GM12878 (cell line): Measurements from ENCODE around the gene INSIG1. TPM values are rescaled to one million over a fixed set of nuclear protein-coding genes. Genes with fewer than 3 reads are reported as not detected.

Experiments used
- ATAC-seq: fragments of 200-7000 bp; cut with Tn5 transposase; 3 replicates; pipeline ENCODE4 v1.9.1; 2020; ENCODE audit warnings: mild to moderate bottlenecking, moderate library complexity
- BruUV-seq: library from RNA; stranded (reverse); fragments of 400-500 nt; replicated peaks from 2 replicates; lab custom pipeline; 2021; lab: Mats Ljungman, UMichigan
- CTCF ChIA-PET: fragments of 300-600 bp; sonication (Branson Sonifier 250); formaldehyde crosslinking; extraction: SDS; loops from one replicate; lab custom pipeline; 2021; ENCODE audit warnings: inconsistent platforms; lab: Yijun Ruan, JAX
- POLR2A ChIA-PET: fragments of 350-600 bp; formaldehyde crosslinking; extraction: SDS; loops from one replicate; lab custom pipeline; 2021; ENCODE audit warnings: inconsistent platforms; lab: Charles Lee
- RAD21 ChIA-PET: fragments of 300-600 bp; sonication (Branson Sonifier 250); formaldehyde crosslinking; loops from one replicate; lab custom pipeline; 2023; ENCODE audit warnings: antibody characterized with exemption; ENCODE audit not compliant: unreplicated experiment; lab: Charles Lee
- SMC1A ChIA-PET: fragments of 300-600 bp; sonication (Branson Sonifier 250); formaldehyde crosslinking; loops from one replicate; lab custom pipeline; 2023; ENCODE audit not compliant: unreplicated experiment, uncharacterized antibody; lab: Charles Lee
- DNase-seq: peaks from one replicate; pipeline ENCODE4 v3.0.0-alpha.2; 2011; ENCODE audit warnings: low read depth, low spot score
- FAIRE-seq: peaks from 3 replicates; lab custom pipeline; 2011; peaks lifted over from hg19 to GRCh38; lab: Jason Lieb, UNC
- H2AFZ ChIP-seq: 2 replicates; pipeline ENCODE4 v1.6.0; 2011; ENCODE audit warnings: low read depth, low read length, control low read depth; ENCODE audit not compliant: control insufficient read depth
- H3K27ac ChIP-seq: 2 replicates; pipeline ENCODE4 v1.5.1; 2011; ENCODE audit warnings: control low read depth; ENCODE audit not compliant: control insufficient read depth, insufficient read depth
- H3K27me3 ChIP-seq, 2 experiments: replicated peaks in 1 of 2; 2 replicates each; pipeline versions ENCODE4 v1.6.0 to v1.6.1; 2011; ENCODE audit warnings: low read length in 1 of 2; ENCODE audit not compliant: control insufficient read depth in 2 of 2, insufficient read depth in 2 of 2
- H3K36me3 ChIP-seq, 2 experiments: 2 replicates each; pipeline ENCODE4 v1.5.1; 2011; ENCODE audit warnings: low read length in 1 of 2; ENCODE audit not compliant: control insufficient read depth in 2 of 2, insufficient read depth in 2 of 2
- H3K4me1 ChIP-seq: 2 replicates; pipeline ENCODE4 v1.6.1; 2011; ENCODE audit warnings: mild to moderate bottlenecking, low read length, moderate library complexity, mixed read lengths; ENCODE audit not compliant: control insufficient read depth, insufficient read depth
- H3K4me2 ChIP-seq: 2 replicates; pipeline ENCODE4 v1.6.0; 2011; ENCODE audit warnings: control low read depth; ENCODE audit not compliant: control insufficient read depth, insufficient read depth
- H3K4me3 ChIP-seq: fragments of 200-600 bp; sonication (generic); 2 replicates; pipeline ENCODE4 v1.5.1; 2016
- H3K79me2 ChIP-seq: 2 replicates; pipeline ENCODE4 v1.6.0; 2011; ENCODE audit warnings: low read length; ENCODE audit not compliant: control insufficient read depth, insufficient read depth
- H3K9ac ChIP-seq: 2 replicates; pipeline ENCODE4 v1.8.0; 2011; ENCODE audit warnings: low read length, control low read depth, mixed read lengths; ENCODE audit not compliant: control insufficient read depth, insufficient read depth
- H3K9me3 ChIP-seq: replicated peaks from 3 replicates; pipeline ENCODE4 v1.5.1; 2011; ENCODE audit warnings: mild to moderate bottlenecking, low read length; ENCODE audit not compliant: control insufficient read depth, insufficient read depth
- H4K20me1 ChIP-seq: 2 replicates; pipeline ENCODE4 v1.6.0; 2011; ENCODE audit not compliant: control insufficient read depth, insufficient read depth
- ATF7 ChIP-seq: fragments of 450-650 bp; IDR thresholded peaks from 2 replicates; pipeline ENCODE4 v1.6.1; 2016; ENCODE audit warnings: low read depth, mild to moderate bottlenecking
- BCLAF1 ChIP-seq: fragments of 450-650 bp; IDR thresholded peaks from 2 replicates; pipeline ENCODE4 v1.6.1; 2017; ENCODE audit warnings: antibody characterized with exemption, mild to moderate bottlenecking, moderate library complexity
- CBFB ChIP-seq: IDR thresholded peaks from 2 replicates; pipeline ENCODE4 v1.6.1; 2016; ENCODE audit warnings: antibody characterized with exemption, low read depth
- E2F8 ChIP-seq: fragments of 450-650 bp; IDR thresholded peaks from 2 replicates; pipeline ENCODE4 v1.6.1; 2018; ENCODE audit warnings: mild to moderate bottlenecking, low read depth, moderate library complexity; ENCODE audit not compliant: partially characterized antibody
- EP300 ChIP-seq, 2 experiments: fragments of 150-350 bp in 1 of 2; IDR thresholded peaks; 2 replicates each; pipeline ENCODE4 v1.6.1; 2011 to 2012; ENCODE audit warnings: low read depth in 2 of 2, low read length in 2 of 2, borderline replicate concordance in 1 of 2, improper control_type of control experiment in 1 of 2, inconsistent platforms in 1 of 2; ENCODE audit not compliant: control insufficient read depth in 1 of 2
- HDAC6 ChIP-seq: fragments of 200-600 bp; sonication (generic); IDR thresholded peaks from one replicate; pipeline ENCODE4 v1.8.0; 2017; ENCODE audit warnings: antibody characterized with exemption; ENCODE audit not compliant: unreplicated experiment
- NFYB ChIP-seq: IDR thresholded peaks from 2 replicates; pipeline ENCODE4 v1.6.1; 2011; ENCODE audit warnings: low read depth, mild to moderate bottlenecking, low read length, improper control_type of control experiment, moderate library complexity; ENCODE audit not compliant: insufficient read depth
- RELA ChIP-seq: fragments of 450-650 bp; IDR thresholded peaks from 2 replicates; pipeline ENCODE4 v1.8.0; 2014; ENCODE audit warnings: borderline replicate concordance; ENCODE audit not compliant: partially characterized antibody
- RUNX3 ChIP-seq: IDR thresholded peaks from 2 replicates; pipeline ENCODE4 v1.6.1; 2012; ENCODE audit warnings: low read length, inconsistent platforms
- SMARCA5 ChIP-seq: fragments of 450-650 bp; IDR thresholded peaks from 2 replicates; pipeline ENCODE4 v1.6.1; 2017; ENCODE audit warnings: mild to moderate bottlenecking
- TAF1 ChIP-seq: IDR thresholded peaks from 2 replicates; pipeline ENCODE4 v1.6.1; 2011; ENCODE audit warnings: mild to moderate bottlenecking, low read depth, low read length, borderline replicate concordance
- YY1 ChIP-seq: IDR thresholded peaks from 2 replicates; pipeline ENCODE4 v1.6.1; 2011; ENCODE audit warnings: low read depth, mild to moderate bottlenecking, low read length
- ZNF217 ChIP-seq: fragments of 450-650 bp; IDR thresholded peaks from 2 replicates; pipeline ENCODE4 v1.6.1; 2017; ENCODE audit warnings: antibody characterized with exemption, mild to moderate bottlenecking
- ZNF622 ChIP-seq: fragments of 450-650 bp; IDR thresholded peaks from 2 replicates; pipeline ENCODE4 v1.6.1; 2017; ENCODE audit warnings: mild to moderate bottlenecking, inconsistent platforms
- WGBS: methylation state at CpG from one replicate; pipeline ENCODE4 v1.1.6; 2016; ENCODE audit warnings: low lambda C conversion rate; ENCODE audit not compliant: insufficient replicate concordance, insufficient coverage; ENCODE audit errors: missing lambda C conversion rate; 5-methylcytosine and 5-hydroxymethylcytosine counted together
- in situ Hi-C: fragments of 300-500 bp; cut with MboI; formaldehyde crosslinking; loops from 9 replicates; pipeline ENCODE4 v1.14.3; 2018; ENCODE audit warnings: mixed read lengths
- intact Hi-C: fragments of 100-400 bp; cut with micrococcal nuclease; formaldehyde crosslinking; loops from one replicate; pipeline ENCODE4 v1.14.2; 2022; ENCODE audit not compliant: unreplicated experiment
- polyA plus RNA-seq, 11 experiments: library from polyadenylated mRNA; depleted of rRNA in 4 of 11; unstranded in 6 of 11; stranded (reverse) in 5 of 11; fragments of >200 nt; fragmentation: Nextera tagmentation in 4 of 11; fragmentation: Illumina TruSeq in 1 of 11; extraction: Ambion mirVana in 4 of 11; extraction: Trizol in 1 of 11; gene quantifications; 1 replicate in 1 of 11; 2 replicates in 10 of 11; pipeline versions ENCODE4 v1.2.1 to v1.2.3, GENCODE V29; 2011 to 2016; ENCODE audit warnings: inconsistent platforms in 2 of 11, missing spikeins in 2 of 11, low read depth in 1 of 11
- total RNA-seq, 4 experiments: library from RNA; depleted of rRNA in 3 of 4; stranded (reverse); fragments of >200 nt in 3 of 4; fragmentation: Illumina TruSeq in 1 of 4; extraction: Trizol in 1 of 4; gene quantifications; 2 replicates each; pipeline versions ENCODE4 v1.2.1 to v1.2.3, GENCODE V29; 2013 to 2021
- TF ChIP-seq, protein P1 (sequence below): IDR thresholded peaks from 2 replicates; pipeline ENCODE4 v1.6.1; 2011; ENCODE audit warnings: low read depth, mild to moderate bottlenecking, low read length, moderate library complexity, borderline replicate concordance; ENCODE audit errors: extremely low read depth
- TF ChIP-seq, protein P2 (sequence below): fragments of 450-650 bp; IDR thresholded peaks from 2 replicates; pipeline ENCODE4 v1.6.1; 2017; ENCODE audit warnings: mild to moderate bottlenecking, low read depth, inconsistent platforms; ENCODE audit not compliant: poor library complexity, severe bottlenecking

The INSIG1 gene
- total and polyA plus RNA-seq, 10 of the 15 experiments (the other 5 are each of a cell fraction or from before 2014, with no cell fraction given): 29.6 to 168 (median 91.1) TPM

- H3K27ac ChIP-seq: no peak overlapping the region
- no peaks in the 10 kb centered on the region for H3K4me1 ChIP-seq
- DNase-seq (no peak), ATAC-seq (no peak), FAIRE-seq (no peak)
- H3K9ac ChIP-seq: no peak overlapping the region
- no peak overlapping the region for H3K4me2 ChIP-seq
- no peaks in the 10 kb centered on the region for H3K79me2 ChIP-seq
- no peaks in the 10 kb centered on the region for H4K20me1 ChIP-seq
- RAD21 ChIA-PET: no interaction called here
- SMC1A ChIA-PET: no interaction called here
- H3K36me3 ChIP-seq: no peaks in the 10 kb centered on the region
- H3K27me3 ChIP-seq: no peaks in the 10 kb centered on the region; a peak in 2 of 4 replicates
- CTCF ChIA-PET: no interaction called here
- in situ Hi-C loops: no loop called here
- WGBS: 59% methylated on average over 29 of the region's 30 CpGs
- POLR2A ChIA-PET: no interaction called here
- intact Hi-C loops: no loop called here
- H3K4me3 ChIP-seq: no peak overlapping the region
- no peaks in the 10 kb centered on the region for H3K9me3 ChIP-seq
- BruUV-seq: no TSS peak
- H2AFZ ChIP-seq: no peak overlapping the region
- TF ChIP-seq RUNX3: no peak
- TF ChIP-seq, protein P1, sequence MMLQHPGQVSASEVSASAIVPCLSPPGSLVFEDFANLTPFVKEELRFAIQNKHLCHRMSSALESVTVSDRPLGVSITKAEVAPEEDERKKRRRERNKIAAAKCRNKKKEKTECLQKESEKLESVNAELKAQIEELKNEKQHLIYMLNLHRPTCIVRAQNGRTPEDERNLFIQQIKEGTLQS: no peak
- TF ChIP-seq NFYB: no peak
- TF ChIP-seq SMARCA5: no peak
- no peak for TF ChIP-seq BCLAF1
- no peak for TF ChIP-seq HDAC6
- no peak for TF ChIP-seq RELA
- TF ChIP-seq ZNF622: no peak
- TF ChIP-seq ATF7: no peak
- TF ChIP-seq ZNF217: no peak
- TF ChIP-seq, protein P2, sequence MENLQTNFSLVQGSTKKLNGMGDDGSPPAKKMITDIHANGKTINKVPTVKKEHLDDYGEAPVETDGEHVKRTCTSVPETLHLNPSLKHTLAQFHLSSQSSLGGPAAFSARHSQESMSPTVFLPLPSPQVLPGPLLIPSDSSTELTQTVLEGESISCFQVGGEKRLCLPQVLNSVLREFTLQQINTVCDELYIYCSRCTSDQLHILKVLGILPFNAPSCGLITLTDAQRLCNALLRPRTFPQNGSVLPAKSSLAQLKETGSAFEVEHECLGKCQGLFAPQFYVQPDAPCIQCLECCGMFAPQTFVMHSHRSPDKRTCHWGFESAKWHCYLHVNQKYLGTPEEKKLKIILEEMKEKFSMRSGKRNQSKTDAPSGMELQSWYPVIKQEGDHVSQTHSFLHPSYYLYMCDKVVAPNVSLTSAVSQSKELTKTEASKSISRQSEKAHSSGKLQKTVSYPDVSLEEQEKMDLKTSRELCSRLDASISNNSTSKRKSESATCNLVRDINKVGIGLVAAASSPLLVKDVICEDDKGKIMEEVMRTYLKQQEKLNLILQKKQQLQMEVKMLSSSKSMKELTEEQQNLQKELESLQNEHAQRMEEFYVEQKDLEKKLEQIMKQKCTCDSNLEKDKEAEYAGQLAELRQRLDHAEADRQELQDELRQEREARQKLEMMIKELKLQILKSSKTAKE: no peak
- no peak for TF ChIP-seq TAF1
- no peak for TF ChIP-seq E2F8
- no peak for TF ChIP-seq YY1
- no peak for TF ChIP-seq EP300 (IDR thresholded peaks at IDR 0.05; ENCODE audit: borderline replicate concordance in 1 of 2, control insufficient read depth in 1 of 2, low read depth in 2 of 2, low read length in 2 of 2)
- no peak for TF ChIP-seq CBFB
Observed at GRCh38 chr7:155257482-155258225, 40.0 kb upstream of the INSIG1 start.
